ENCODE measurements around the gene CHN2. TPM values are rescaled to one million over a fixed set of nuclear protein-coding genes. Genes with fewer than 3 reads are reported as not detected.

Gene CHN2
- total RNA-seq, 1 experiment from 2014 or later, result 0.15 TPM

DNA sequence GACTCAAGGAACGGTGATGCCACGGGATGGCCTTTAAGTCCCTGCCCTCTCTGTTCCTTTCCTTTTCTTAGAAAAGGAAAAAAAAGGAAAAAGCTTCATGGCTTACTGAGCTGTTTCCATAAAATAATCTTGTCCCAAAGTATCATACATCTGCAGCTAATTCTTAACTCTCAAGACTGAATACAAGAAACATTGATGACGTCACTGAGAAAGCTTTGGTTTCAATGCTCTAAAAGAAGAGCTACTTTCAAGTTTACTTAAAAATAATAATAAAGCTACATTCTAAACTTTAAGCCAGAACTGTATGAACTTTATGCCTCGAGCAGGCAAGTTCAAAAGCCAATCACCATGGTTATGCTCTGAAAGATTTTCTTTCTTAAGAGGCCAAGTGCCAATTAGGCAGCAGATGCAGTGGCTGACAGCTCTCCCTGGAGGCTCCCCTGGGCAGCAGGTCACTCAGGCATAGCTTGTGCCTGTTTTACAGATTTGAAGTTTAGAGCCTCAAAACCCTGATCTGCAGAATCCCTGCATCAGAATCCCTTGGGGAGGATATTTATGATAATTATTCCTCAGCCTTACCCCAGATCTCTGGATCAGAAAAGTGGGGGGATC lies 165.0 kb downstream of the CHN2 start:
- TF ChIP-seq POLR2AphosphoS5 (IDR thresholded peaks at IDR 0.05; ENCODE audit: low read depth, low read length) (no peak), SIN3A (IDR thresholded peaks at IDR 0.05; ENCODE audit: borderline replicate concordance, insufficient read depth, low read depth, low read length) (no peak)
- TF ChIP-seq, protein P1, sequence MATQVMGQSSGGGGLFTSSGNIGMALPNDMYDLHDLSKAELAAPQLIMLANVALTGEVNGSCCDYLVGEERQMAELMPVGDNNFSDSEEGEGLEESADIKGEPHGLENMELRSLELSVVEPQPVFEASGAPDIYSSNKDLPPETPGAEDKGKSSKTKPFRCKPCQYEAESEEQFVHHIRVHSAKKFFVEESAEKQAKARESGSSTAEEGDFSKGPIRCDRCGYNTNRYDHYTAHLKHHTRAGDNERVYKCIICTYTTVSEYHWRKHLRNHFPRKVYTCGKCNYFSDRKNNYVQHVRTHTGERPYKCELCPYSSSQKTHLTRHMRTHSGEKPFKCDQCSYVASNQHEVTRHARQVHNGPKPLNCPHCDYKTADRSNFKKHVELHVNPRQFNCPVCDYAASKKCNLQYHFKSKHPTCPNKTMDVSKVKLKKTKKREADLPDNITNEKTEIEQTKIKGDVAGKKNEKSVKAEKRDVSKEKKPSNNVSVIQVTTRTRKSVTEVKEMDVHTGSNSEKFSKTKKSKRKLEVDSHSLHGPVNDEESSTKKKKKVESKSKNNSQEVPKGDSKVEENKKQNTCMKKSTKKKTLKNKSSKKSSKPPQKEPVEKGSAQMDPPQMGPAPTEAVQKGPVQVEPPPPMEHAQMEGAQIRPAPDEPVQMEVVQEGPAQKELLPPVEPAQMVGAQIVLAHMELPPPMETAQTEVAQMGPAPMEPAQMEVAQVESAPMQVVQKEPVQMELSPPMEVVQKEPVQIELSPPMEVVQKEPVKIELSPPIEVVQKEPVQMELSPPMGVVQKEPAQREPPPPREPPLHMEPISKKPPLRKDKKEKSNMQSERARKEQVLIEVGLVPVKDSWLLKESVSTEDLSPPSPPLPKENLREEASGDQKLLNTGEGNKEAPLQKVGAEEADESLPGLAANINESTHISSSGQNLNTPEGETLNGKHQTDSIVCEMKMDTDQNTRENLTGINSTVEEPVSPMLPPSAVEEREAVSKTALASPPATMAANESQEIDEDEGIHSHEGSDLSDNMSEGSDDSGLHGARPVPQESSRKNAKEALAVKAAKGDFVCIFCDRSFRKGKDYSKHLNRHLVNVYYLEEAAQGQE (IDR thresholded peaks at IDR 0.05; ENCODE audit: insufficient read depth in 1 of 2, low read depth in 2 of 2, low read length in 1 of 2), result no peak
- TF ChIP-seq, protein P2, sequence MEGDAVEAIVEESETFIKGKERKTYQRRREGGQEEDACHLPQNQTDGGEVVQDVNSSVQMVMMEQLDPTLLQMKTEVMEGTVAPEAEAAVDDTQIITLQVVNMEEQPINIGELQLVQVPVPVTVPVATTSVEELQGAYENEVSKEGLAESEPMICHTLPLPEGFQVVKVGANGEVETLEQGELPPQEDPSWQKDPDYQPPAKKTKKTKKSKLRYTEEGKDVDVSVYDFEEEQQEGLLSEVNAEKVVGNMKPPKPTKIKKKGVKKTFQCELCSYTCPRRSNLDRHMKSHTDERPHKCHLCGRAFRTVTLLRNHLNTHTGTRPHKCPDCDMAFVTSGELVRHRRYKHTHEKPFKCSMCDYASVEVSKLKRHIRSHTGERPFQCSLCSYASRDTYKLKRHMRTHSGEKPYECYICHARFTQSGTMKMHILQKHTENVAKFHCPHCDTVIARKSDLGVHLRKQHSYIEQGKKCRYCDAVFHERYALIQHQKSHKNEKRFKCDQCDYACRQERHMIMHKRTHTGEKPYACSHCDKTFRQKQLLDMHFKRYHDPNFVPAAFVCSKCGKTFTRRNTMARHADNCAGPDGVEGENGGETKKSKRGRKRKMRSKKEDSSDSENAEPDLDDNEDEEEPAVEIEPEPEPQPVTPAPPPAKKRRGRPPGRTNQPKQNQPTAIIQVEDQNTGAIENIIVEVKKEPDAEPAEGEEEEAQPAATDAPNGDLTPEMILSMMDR (IDR thresholded peaks at IDR 0.05), result no peak
- POLR2A ChIA-PET, result interaction anchor here (0.6 kb wide), 1 partner anchor 202 kb away, joined by 4 read pairs; no protein-coding TSS in a partner anchor
- in situ Hi-C loops (cut with HindIII; ENCODE audit: low pct_unique_long_range_greater_than_20kb, low sequenced_read_pairs), result no loop called here

DNA sequence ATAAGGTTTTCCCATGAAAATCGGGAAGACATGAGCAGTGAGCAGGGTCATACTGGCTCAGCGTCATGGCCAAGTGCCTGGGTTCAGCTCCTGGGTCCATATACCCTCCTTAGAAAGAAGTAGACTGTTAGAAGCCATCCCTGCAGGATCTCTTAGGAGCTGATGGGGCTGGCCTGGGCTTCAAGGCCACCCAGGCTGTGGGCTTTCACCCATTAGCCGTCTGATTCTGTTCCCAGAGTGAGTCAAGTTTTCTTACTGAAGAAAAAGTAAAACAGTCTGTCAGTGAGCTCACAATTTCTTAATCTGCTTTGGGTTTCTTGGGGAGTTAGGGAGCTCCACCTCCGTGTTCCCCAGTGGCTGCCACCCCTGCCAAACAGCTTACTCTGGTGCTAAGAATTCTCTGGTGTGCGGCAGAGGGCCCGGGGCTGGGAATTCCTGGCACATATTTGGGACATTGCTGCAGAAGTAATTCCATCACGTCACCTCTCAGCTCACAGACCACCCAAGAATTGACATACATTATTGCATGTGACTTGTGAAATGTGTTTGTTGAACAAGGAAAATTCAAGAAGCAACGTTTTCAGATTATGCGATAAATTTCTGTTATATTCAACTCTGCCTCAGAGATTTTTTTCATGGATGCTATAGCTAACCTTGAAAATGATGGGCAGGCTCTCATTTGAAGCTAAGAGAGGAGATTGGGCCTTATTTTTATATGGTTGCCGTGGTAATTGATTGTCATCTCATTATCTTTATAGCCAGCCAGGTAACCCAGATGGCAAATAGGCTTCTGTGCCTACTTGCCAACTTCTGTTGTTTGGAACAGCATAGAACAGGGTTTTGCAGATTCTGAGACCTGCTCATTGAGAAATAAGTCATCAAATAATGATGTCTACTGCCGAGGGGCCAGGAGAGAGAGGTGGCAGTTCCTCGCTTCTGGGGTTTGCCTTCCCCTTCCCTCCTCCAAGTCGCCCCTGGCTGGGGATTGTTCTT lies 166.4 kb downstream of the CHN2 start:
- TF ChIP-seq TCF7L2 (IDR thresholded peaks at IDR 0.05; ENCODE audit: low read depth, low read length), result no peak
- TF ChIP-seq, protein P1 (IDR thresholded peaks at IDR 0.05; ENCODE audit: insufficient read depth in 1 of 2, low read depth in 2 of 2, low read length in 1 of 2), result no peak
- TF ChIP-seq SIN3A (IDR thresholded peaks at IDR 0.05; ENCODE audit: borderline replicate concordance, insufficient read depth, low read depth, low read length), result no peak
- TF ChIP-seq, protein P2 (IDR thresholded peaks at IDR 0.05), result no peak
- TF ChIP-seq POLR2AphosphoS5 (IDR thresholded peaks at IDR 0.05; ENCODE audit: low read depth, low read length), result no peak
- no peaks in the 10 kb centered on the region for H3K9me3 ChIP-seq (ENCODE audit: control insufficient read depth, insufficient read depth, low read depth, low read length)
- H3K27me3 ChIP-seq (ENCODE audit: control insufficient read depth, insufficient read depth, low read length), result peaks cover 4% of the 10 kb centered on the region
- H3K4me1 ChIP-seq (ENCODE audit: control insufficient read depth, insufficient read depth, low read length), result no peaks in the 10 kb centered on the region
- in situ Hi-C loops (cut with HindIII; ENCODE audit: low pct_unique_long_range_greater_than_20kb, low sequenced_read_pairs), result no loop called here
- BruUV-seq (replicated peaks), result no TSS peak
- intact Hi-C loops (cut with micrococcal nuclease; ENCODE audit: unreplicated experiment), result no loop called here
- DNase-seq (ENCODE audit: low read depth, low spot score) (no peak), ATAC-seq (no peak)
- H3K4me3 ChIP-seq (ENCODE audit: low read depth in 2 of 2, low read length in 2 of 2), result no peak overlapping the region
- ChIA-PET POLR2A (no interaction called here), CTCF (no interaction called here)
- H3K36me3 ChIP-seq (ENCODE audit: control insufficient read depth, insufficient read depth, low read length), result no peaks in the 10 kb centered on the region
- H3K27ac ChIP-seq (ENCODE audit: low read length), result no peak overlapping the region

More for the DNA sequence above, 165.0 kb downstream of the CHN2 start:
- H3K27ac ChIP-seq (ENCODE audit: low read length), result no peak overlapping the region
- H3K36me3 ChIP-seq (ENCODE audit: control insufficient read depth, insufficient read depth, low read length), result no peaks in the 10 kb centered on the region
- peaks cover 2% of the 10 kb centered on the region for H3K27me3 ChIP-seq (ENCODE audit: control insufficient read depth, insufficient read depth, low read length)
- CTCF ChIA-PET, result interaction anchor here (0.8 kb wide), 1 partner anchor 256 kb away, joined by 3 read pairs; no protein-coding TSS in a partner anchor
- BruUV-seq (replicated peaks), result no TSS peak
- no peaks in the 10 kb centered on the region for H3K9me3 ChIP-seq (ENCODE audit: control insufficient read depth, insufficient read depth, low read depth, low read length)
- intact Hi-C loops (cut with micrococcal nuclease; ENCODE audit: unreplicated experiment), result no loop called here
- H3K4me1 ChIP-seq (ENCODE audit: control insufficient read depth, insufficient read depth, low read length), result no peaks in the 10 kb centered on the region
- no peak overlapping the region for H3K4me3 ChIP-seq (ENCODE audit: low read depth in 2 of 2, low read length in 2 of 2)
- ATAC-seq (no peak), DNase-seq (ENCODE audit: low read depth, low spot score) (no peak)

Data from Panc1 (cell line).